ENCODE results near the gene TPST1. TPM values are rescaled to one million over a fixed set of nuclear protein-coding genes. Genes with fewer than 3 reads are reported as not detected.

Gene TPST1
- total RNA-seq, 1 donor from 2014 or later: 30.0 TPM

- peaks cover 2% of the 10 kb centered on the region for H3K36me3 Mint-ChIP-seq (ENCODE audit: low read depth)
- no peaks in the 10 kb centered on the region for H3K27me3 Mint-ChIP-seq (ENCODE audit: low read depth)
- peaks cover 10% of the 10 kb centered on the region for H3K4me1 Mint-ChIP-seq (ENCODE audit: low read depth)
- no peak for DNase-seq (ENCODE audit: low spot score)
- H3K9me3 Mint-ChIP-seq (ENCODE audit: low read depth): no peaks in the 10 kb centered on the region
- H3K4me3 Mint-ChIP-seq (ENCODE audit: unreplicated experiment): no peak overlapping the region
- TF ChIP-seq, protein P1, sequence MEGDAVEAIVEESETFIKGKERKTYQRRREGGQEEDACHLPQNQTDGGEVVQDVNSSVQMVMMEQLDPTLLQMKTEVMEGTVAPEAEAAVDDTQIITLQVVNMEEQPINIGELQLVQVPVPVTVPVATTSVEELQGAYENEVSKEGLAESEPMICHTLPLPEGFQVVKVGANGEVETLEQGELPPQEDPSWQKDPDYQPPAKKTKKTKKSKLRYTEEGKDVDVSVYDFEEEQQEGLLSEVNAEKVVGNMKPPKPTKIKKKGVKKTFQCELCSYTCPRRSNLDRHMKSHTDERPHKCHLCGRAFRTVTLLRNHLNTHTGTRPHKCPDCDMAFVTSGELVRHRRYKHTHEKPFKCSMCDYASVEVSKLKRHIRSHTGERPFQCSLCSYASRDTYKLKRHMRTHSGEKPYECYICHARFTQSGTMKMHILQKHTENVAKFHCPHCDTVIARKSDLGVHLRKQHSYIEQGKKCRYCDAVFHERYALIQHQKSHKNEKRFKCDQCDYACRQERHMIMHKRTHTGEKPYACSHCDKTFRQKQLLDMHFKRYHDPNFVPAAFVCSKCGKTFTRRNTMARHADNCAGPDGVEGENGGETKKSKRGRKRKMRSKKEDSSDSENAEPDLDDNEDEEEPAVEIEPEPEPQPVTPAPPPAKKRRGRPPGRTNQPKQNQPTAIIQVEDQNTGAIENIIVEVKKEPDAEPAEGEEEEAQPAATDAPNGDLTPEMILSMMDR (IDR thresholded peaks at IDR 0.05): no peak
- no peak overlapping the region for H3K27ac Mint-ChIP-seq (ENCODE audit: unreplicated experiment)
Measured at GRCh38 chr7:66409493-66409892, 204.4 kb downstream of the TPST1 start.

Other genes with a start within 250 kb of the TPST1 start
- 27.3 to 33.9 TPM (median 29.9 TPM) in 3 replicates for gene GUSB, start 223.1 kb upstream of the TPST1 start, total RNA-seq
- gene ASL, start 129.5 kb upstream of the TPST1 start, total RNA-seq: 24.0 to 26.1 TPM (median 25.5 TPM) in 3 replicates
- gene CRCP, start 90.5 kb upstream of the TPST1 start, total RNA-seq: 22.8 to 24.2 TPM (median 23.3 TPM) in 3 replicates

Data from chondrocyte (in vitro differentiated cells).